Type B pancreatic cell (in vitro differentiated cells): ENCODE data around the gene EBF3. TPM values are rescaled to one million over a fixed set of nuclear protein-coding genes. Genes with fewer than 3 reads are reported as not detected.

Experiments
- DNase-seq: peaks from one replicate; pipeline ENCODE4 v3.0.0; 2021; ENCODE audit warnings: mixed read lengths; ENCODE audit not compliant: unreplicated experiment; ENCODE audit errors: extremely low spot score
- H3K27ac Mint-ChIP-seq: 2 replicates; pipeline ENCODE4 v1.8.0; 2021; ENCODE audit warnings: mild to moderate bottlenecking, mixed read lengths
- H3K27me3 Mint-ChIP-seq: 2 replicates; pipeline ENCODE4 v1.8.0; 2021; ENCODE audit warnings: mixed read lengths
- H3K36me3 Mint-ChIP-seq: 2 replicates; pipeline ENCODE4 v1.8.0; 2021; ENCODE audit warnings: mixed read lengths
- H3K4me1 Mint-ChIP-seq: one replicate; pipeline ENCODE4 v1.8.0; 2021; ENCODE audit warnings: mixed read lengths; ENCODE audit not compliant: unreplicated experiment
- H3K4me3 Mint-ChIP-seq: 2 replicates; pipeline ENCODE4 v1.8.0; 2021; ENCODE audit warnings: mild to moderate bottlenecking, mixed read lengths
- H3K9me3 Mint-ChIP-seq: 2 replicates; pipeline ENCODE4 v1.8.0; 2021; ENCODE audit warnings: mixed read lengths
- CTCF ChIP-seq: fragments of 200-600 bp; sonication (generic); conservative IDR thresholded peaks from 2 replicates; pipeline ENCODE4 v1.5.0; 2021; ENCODE audit warnings: antibody characterized with exemption, mild to moderate bottlenecking
- total RNA-seq: library from RNA; stranded (reverse); gene quantifications from 2 replicates; pipeline ENCODE4 v1.2.1, GENCODE V29; 2021; ENCODE audit warnings: low replicate concordance

Gene EBF3
- total RNA-seq, 1 donor from 2014 or later = 26.1 TPM

- no peak overlapping the region for H3K27ac Mint-ChIP-seq
- peak overlapping the region; percentile 5 for H3K4me3 Mint-ChIP-seq
- DNase-seq = no peak
- H3K36me3 Mint-ChIP-seq = peaks cover 3% of the 10 kb centered on the region
- TF ChIP-seq CTCF = no peak
- peaks cover 72% of the 10 kb centered on the region for H3K27me3 Mint-ChIP-seq
- H3K4me1 Mint-ChIP-seq = peaks cover 19% of the 10 kb centered on the region
- H3K9me3 Mint-ChIP-seq = no peaks in the 10 kb centered on the region
Measured at GRCh38 chr10:129898706-129899268, 65.3 kb downstream of the EBF3 start.

- no peak for TF ChIP-seq CTCF
- Mint-ChIP-seq H3K36me3 (no peaks in the 10 kb centered on the region), H3K4me1 (peaks cover 25% of the 10 kb centered on the region), H3K4me3 (peak overlapping the region; percentile 26), H3K27me3 (peaks cover 65% of the 10 kb centered on the region), H3K27ac (no peak overlapping the region), H3K9me3 (no peaks in the 10 kb centered on the region)
- DNase-seq = no peak
Measured at GRCh38 chr10:129897871-129898626, 66.0 kb downstream of the EBF3 start.

GRCh38 chr10:129896860-129897200 lies 67.2 kb downstream of the EBF3 start:
- no peak overlapping the region for H3K4me3 Mint-ChIP-seq
- no peak for TF ChIP-seq CTCF
- no peak overlapping the region for H3K27ac Mint-ChIP-seq
- no peak for DNase-seq
- no peaks in the 10 kb centered on the region for H3K36me3 Mint-ChIP-seq
- no peaks in the 10 kb centered on the region for H3K9me3 Mint-ChIP-seq
- peaks cover 32% of the 10 kb centered on the region for H3K4me1 Mint-ChIP-seq
- H3K27me3 Mint-ChIP-seq = peaks cover 65% of the 10 kb centered on the region

- peaks cover 36% of the 10 kb centered on the region for H3K4me1 Mint-ChIP-seq
- no peak for DNase-seq
- H3K9me3 Mint-ChIP-seq = no peaks in the 10 kb centered on the region
- H3K36me3 Mint-ChIP-seq = no peaks in the 10 kb centered on the region
- no peak overlapping the region for H3K4me3 Mint-ChIP-seq
- H3K27me3 Mint-ChIP-seq = peaks cover 66% of the 10 kb centered on the region
- H3K27ac Mint-ChIP-seq = no peak overlapping the region
- TF ChIP-seq CTCF = no peak
Measured at GRCh38 chr10:129896136-129896859, 67.8 kb downstream of the EBF3 start.

GRCh38 chr10:129895811-129896135 lies 68.3 kb downstream of the EBF3 start:
- Mint-ChIP-seq H3K4me3 (no peak overlapping the region), H3K27me3 (peaks cover 66% of the 10 kb centered on the region), H3K9me3 (no peaks in the 10 kb centered on the region), H3K27ac (no peak overlapping the region), H3K36me3 (no peaks in the 10 kb centered on the region), H3K4me1 (peaks cover 36% of the 10 kb centered on the region)
- no peak for TF ChIP-seq CTCF
- no peak for DNase-seq
